Memory B cell (primary cell): ENCODE data around the gene PDE4D.

Source experiments
- ATAC-seq: fragments of 150-1000 bp; cut with Tn5 transposase; 2 replicates; pipeline ENCODE4 v1.10.0; 2021; ENCODE audit warnings: low read depth, mild to moderate bottlenecking, moderate library complexity
- DNase-seq, 2 donors: peaks; one replicate each; pipeline ENCODE4 v3.0.0; 2022; ENCODE audit warnings: low spot score in 2 of 2
- H3K27ac Mint-ChIP-seq: one replicate; pipeline ENCODE4 v1.8.0; 2022; ENCODE audit warnings: mild to moderate bottlenecking, moderate library complexity, mixed read lengths
- H3K27me3 Mint-ChIP-seq: one replicate; pipeline ENCODE4 v1.8.0; 2022; ENCODE audit warnings: mixed read lengths
- H3K36me3 Mint-ChIP-seq: one replicate; pipeline ENCODE4 v1.8.0; 2022; ENCODE audit warnings: mild to moderate bottlenecking, mixed read lengths
- H3K4me1 Mint-ChIP-seq: one replicate; pipeline ENCODE4 v1.8.0; 2022; ENCODE audit warnings: mixed read lengths
- H3K4me3 Mint-ChIP-seq: one replicate; pipeline ENCODE4 v1.8.0; 2022; ENCODE audit warnings: mild to moderate bottlenecking, moderate library complexity, mixed read lengths
- H3K9me3 Mint-ChIP-seq: one replicate; pipeline ENCODE4 v1.8.0; 2022; ENCODE audit warnings: mixed read lengths

PDE4D gene

GRCh38 chr5:59337240-59337639 lies 556.3 kb downstream of the PDE4D start:
- ATAC-seq: peak; percentile 95
- H3K9me3 Mint-ChIP-seq: no peaks in the 10 kb centered on the region
- H3K4me3 Mint-ChIP-seq: peak overlapping the region; percentile 34
- peak overlapping the region; percentile 89 for H3K27ac Mint-ChIP-seq
- peaks cover 2% of the 10 kb centered on the region for H3K27me3 Mint-ChIP-seq
- DNase-seq: peak; percentile 24 to 36
- peaks cover 5% of the 10 kb centered on the region for H3K4me1 Mint-ChIP-seq
- H3K36me3 Mint-ChIP-seq: no peaks in the 10 kb centered on the region

- DNase-seq (no peak), ATAC-seq (no peak)
- no peaks in the 10 kb centered on the region for H3K9me3 Mint-ChIP-seq
- no peak overlapping the region for H3K27ac Mint-ChIP-seq
- no peak overlapping the region for H3K4me3 Mint-ChIP-seq
- H3K36me3 Mint-ChIP-seq: no peaks in the 10 kb centered on the region
- H3K27me3 Mint-ChIP-seq: peaks cover 2% of the 10 kb centered on the region
- H3K4me1 Mint-ChIP-seq: peaks cover 5% of the 10 kb centered on the region
Measured at GRCh38 chr5:59335544-59335943, 558.0 kb downstream of the PDE4D start.

GRCh38 chr5:59333416-59333815 lies 560.1 kb downstream of the PDE4D start:
- Mint-ChIP-seq H3K36me3 (no peaks in the 10 kb centered on the region), H3K4me1 (peaks cover 5% of the 10 kb centered on the region), H3K27ac (no peak overlapping the region), H3K4me3 (no peak overlapping the region), H3K27me3 (peaks cover 2% of the 10 kb centered on the region), H3K9me3 (no peaks in the 10 kb centered on the region)
- DNase-seq: no peak
- no peak for ATAC-seq

- no peak for DNase-seq
- H3K27me3 Mint-ChIP-seq: peaks cover 2% of the 10 kb centered on the region
- no peaks in the 10 kb centered on the region for H3K36me3 Mint-ChIP-seq
- no peak for ATAC-seq
- no peaks in the 10 kb centered on the region for H3K9me3 Mint-ChIP-seq
- H3K4me1 Mint-ChIP-seq: peaks cover 2% of the 10 kb centered on the region
- H3K4me3 Mint-ChIP-seq: no peak overlapping the region
- no peak overlapping the region for H3K27ac Mint-ChIP-seq
Measured at GRCh38 chr5:59332236-59332973, 561.1 kb downstream of the PDE4D start.

- H3K36me3 Mint-ChIP-seq: no peaks in the 10 kb centered on the region
- H3K4me3 Mint-ChIP-seq: no peak overlapping the region
- no peak for DNase-seq
- H3K27ac Mint-ChIP-seq: no peak overlapping the region
- no peaks in the 10 kb centered on the region for H3K9me3 Mint-ChIP-seq
- ATAC-seq: no peak
- peaks cover 2% of the 10 kb centered on the region for H3K27me3 Mint-ChIP-seq
- no peaks in the 10 kb centered on the region for H3K4me1 Mint-ChIP-seq
Measured at GRCh38 chr5:59330680-59331079, 562.8 kb downstream of the PDE4D start.

GRCh38 chr5:59328709-59329296 lies 564.7 kb downstream of the PDE4D start:
- no peak overlapping the region for H3K27ac Mint-ChIP-seq
- ATAC-seq: no peak
- H3K4me3 Mint-ChIP-seq: no peak overlapping the region
- no peaks in the 10 kb centered on the region for H3K27me3 Mint-ChIP-seq
- no peaks in the 10 kb centered on the region for H3K36me3 Mint-ChIP-seq
- H3K9me3 Mint-ChIP-seq: no peaks in the 10 kb centered on the region
- no peak for DNase-seq
- no peaks in the 10 kb centered on the region for H3K4me1 Mint-ChIP-seq

GRCh38 chr5:59327191-59327980 lies 566.1 kb downstream of the PDE4D start:
- no peaks in the 10 kb centered on the region for H3K9me3 Mint-ChIP-seq
- H3K27ac Mint-ChIP-seq: no peak overlapping the region

GRCh38 chr5:59326596-59326995 lies 566.9 kb downstream of the PDE4D start:
- Mint-ChIP-seq H3K4me1 (no peaks in the 10 kb centered on the region), H3K27ac (no peak overlapping the region), H3K36me3 (no peaks in the 10 kb centered on the region), H3K4me3 (no peak overlapping the region), H3K9me3 (no peaks in the 10 kb centered on the region), H3K27me3 (no peaks in the 10 kb centered on the region)
- DNase-seq (no peak), ATAC-seq (no peak)

More at GRCh38 chr5:59327191-59327980, 566.1 kb downstream of the PDE4D start:
- Mint-ChIP-seq H3K36me3 (no peaks in the 10 kb centered on the region), H3K4me3 (no peak overlapping the region), H3K4me1 (no peaks in the 10 kb centered on the region), H3K27me3 (no peaks in the 10 kb centered on the region)
- no peak for ATAC-seq
- no peak for DNase-seq

- no peaks in the 10 kb centered on the region for H3K9me3 Mint-ChIP-seq
- no peak overlapping the region for H3K4me3 Mint-ChIP-seq
- no peaks in the 10 kb centered on the region for H3K27me3 Mint-ChIP-seq
- no peak overlapping the region for H3K27ac Mint-ChIP-seq
- ATAC-seq (no peak), DNase-seq (no peak)
- H3K4me1 Mint-ChIP-seq: no peaks in the 10 kb centered on the region
- no peaks in the 10 kb centered on the region for H3K36me3 Mint-ChIP-seq
Measured at GRCh38 chr5:59325070-59325469, 568.5 kb downstream of the PDE4D start.

- Mint-ChIP-seq H3K4me3 (no peak overlapping the region), H3K27me3 (no peaks in the 10 kb centered on the region), H3K27ac (no peak overlapping the region), H3K4me1 (no peaks in the 10 kb centered on the region), H3K9me3 (no peaks in the 10 kb centered on the region), H3K36me3 (no peaks in the 10 kb centered on the region)
- DNase-seq (no peak), ATAC-seq (no peak)
Measured at GRCh38 chr5:59322894-59323293, 570.6 kb downstream of the PDE4D start.

GRCh38 chr5:59322058-59322457 lies 571.5 kb downstream of the PDE4D start:
- Mint-ChIP-seq H3K36me3 (no peaks in the 10 kb centered on the region), H3K9me3 (no peaks in the 10 kb centered on the region), H3K27ac (no peak overlapping the region), H3K4me1 (peaks cover 3% of the 10 kb centered on the region), H3K27me3 (no peaks in the 10 kb centered on the region), H3K4me3 (no peak overlapping the region)
- no peak for ATAC-seq
- no peak for DNase-seq

GRCh38 chr5:59321642-59322041 lies 571.9 kb downstream of the PDE4D start:
- H3K27me3 Mint-ChIP-seq: no peaks in the 10 kb centered on the region
- H3K36me3 Mint-ChIP-seq: no peaks in the 10 kb centered on the region
- peaks cover 3% of the 10 kb centered on the region for H3K4me1 Mint-ChIP-seq
- no peak for ATAC-seq
- DNase-seq: no peak
- no peaks in the 10 kb centered on the region for H3K9me3 Mint-ChIP-seq
- H3K27ac Mint-ChIP-seq: no peak overlapping the region
- no peak overlapping the region for H3K4me3 Mint-ChIP-seq

- Mint-ChIP-seq H3K36me3 (no peaks in the 10 kb centered on the region), H3K9me3 (no peaks in the 10 kb centered on the region), H3K27me3 (no peaks in the 10 kb centered on the region), H3K27ac (no peak overlapping the region), H3K4me3 (no peak overlapping the region), H3K4me1 (peaks cover 3% of the 10 kb centered on the region)
- ATAC-seq (no peak), DNase-seq (no peak)
Measured at GRCh38 chr5:59320420-59320819, 573.1 kb downstream of the PDE4D start.

- peaks cover 3% of the 10 kb centered on the region for H3K4me1 Mint-ChIP-seq
- DNase-seq: no peak
- H3K36me3 Mint-ChIP-seq: no peaks in the 10 kb centered on the region
- no peak overlapping the region for H3K4me3 Mint-ChIP-seq
- no peak overlapping the region for H3K27ac Mint-ChIP-seq
- no peak for ATAC-seq
- no peaks in the 10 kb centered on the region for H3K9me3 Mint-ChIP-seq
- H3K27me3 Mint-ChIP-seq: no peaks in the 10 kb centered on the region
Measured at GRCh38 chr5:59319250-59319649, 574.3 kb downstream of the PDE4D start.
